Neural cell (in vitro differentiated cells): Measurements from ENCODE around the gene C19orf33.

Experiments
- CTCF ChIP-seq: fragments of 450-650 bp; IDR thresholded peaks from 2 replicates; pipeline ENCODE4 v1.5.1; 2014; ENCODE audit warnings: antibody characterized with exemption, mild to moderate bottlenecking, moderate library complexity; ENCODE audit not compliant: poor library complexity, severe bottlenecking
- EP300 ChIP-seq: fragments of 450-650 bp; conservative IDR thresholded peaks from 2 replicates; pipeline ENCODE4 v1.6.1; 2014; ENCODE audit warnings: antibody characterized with exemption, mild to moderate bottlenecking, moderate library complexity; ENCODE audit not compliant: poor library complexity, severe bottlenecking
- EZH2 ChIP-seq: fragments of 200-600, 300-800 bp; shearing (Covaris generic), sonication (generic); IDR thresholded peaks from 2 replicates; pipeline ENCODE4 v1.6.1; 2014; ENCODE audit warnings: antibody characterized with exemption, low read length, borderline replicate concordance, mild to moderate bottlenecking; ENCODE audit not compliant: insufficient read depth, poor library complexity, severe bottlenecking
- MXI1 ChIP-seq: fragments of 450-650 bp; conservative IDR thresholded peaks from 2 replicates; pipeline ENCODE4 v1.6.1; 2014; ENCODE audit warnings: antibody characterized with exemption, mild to moderate bottlenecking; ENCODE audit not compliant: poor library complexity, severe bottlenecking
- POLR2AphosphoS5 ChIP-seq: IDR thresholded peaks from 2 replicates; pipeline ENCODE4 v1.6.1; 2012
- RAD21 ChIP-seq: fragments of 450-650 bp; conservative IDR thresholded peaks from 2 replicates; pipeline ENCODE4 v1.6.1; 2014; ENCODE audit warnings: antibody characterized with exemption, mild to moderate bottlenecking, moderate library complexity
- SMC3 ChIP-seq: fragments of 450-650 bp; conservative IDR thresholded peaks from 2 replicates; pipeline ENCODE4 v1.6.1; 2014; ENCODE audit warnings: antibody characterized with exemption, mild to moderate bottlenecking, moderate library complexity; ENCODE audit not compliant: poor library complexity
- TAF1 ChIP-seq: IDR thresholded peaks from 2 replicates; pipeline ENCODE4 v1.6.1; 2012; ENCODE audit warnings: low read depth

GRCh38 chr19:38266981-38267597 is 37.0 kb upstream of the C19orf33 start:
- TF ChIP-seq EZH2 (no peak), CTCF (no peak), TAF1 (no peak), MXI1 (no peak), RAD21 (no peak), SMC3 (no peak), POLR2AphosphoS5 (no peak), EP300 (no peak)
